ENCODE measurements around the gene RND1. TPM values are rescaled to one million over a fixed set of nuclear protein-coding genes. Genes with fewer than 3 reads are reported as not detected.

The RND1 gene
- total and polyA plus RNA-seq, 2 of the 13 experiments (the other 11 are each of a cell fraction or from before 2014, with no cell fraction given) = 1.8 to 1.9 TPM

DNA sequence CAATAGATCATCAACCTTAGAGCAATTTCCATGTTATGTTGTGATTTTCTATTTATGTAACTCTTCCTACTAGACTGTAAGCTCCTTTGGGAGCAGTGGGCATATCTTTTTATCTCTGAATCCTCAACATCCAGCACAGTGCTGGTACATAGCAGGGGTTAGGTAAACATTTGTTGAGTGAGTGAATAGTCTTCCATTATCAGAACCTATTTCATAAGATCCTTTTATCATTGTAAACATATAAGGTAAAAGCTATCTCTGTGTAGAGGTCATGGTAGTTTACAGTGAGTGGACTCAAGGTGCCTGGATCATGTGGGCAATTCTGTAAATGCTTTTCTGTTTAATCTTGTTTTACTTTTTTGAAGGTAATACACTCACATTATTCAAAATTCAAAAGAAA, 44.5 kb upstream of the RND1 start:
- DNase-seq (ENCODE audit: low spot score) = peak; percentile 96
- no TSS peak for BruUV-seq (replicated peaks)
- no peaks in the 10 kb centered on the region for H3K79me2 ChIP-seq (ENCODE audit: insufficient read depth, low read length)
- peak overlapping the region; percentile 53 for H3K4me2 ChIP-seq (ENCODE audit: low read depth, low read length)
- H3K27ac ChIP-seq (ENCODE audit: extremely low read length, insufficient read depth, low read length) = peak overlapping the region; percentile 11
- no peaks in the 10 kb centered on the region for H4K20me1 ChIP-seq (ENCODE audit: insufficient read depth, low read length)
- intact Hi-C loops (cut with micrococcal nuclease; ENCODE audit: unreplicated experiment) (no loop called here), in situ Hi-C loops (cut with HindIII; ENCODE audit: extremely low pct_ligation_motif_present, low pct_unique_long_range_greater_than_20kb) (no loop called here)
- H3K36me3 ChIP-seq (replicated peaks in 1 of 2; ENCODE audit: control insufficient read depth in 1 of 2, insufficient read depth in 2 of 2, low read length in 2 of 2) = no peaks in the 10 kb centered on the region
- peaks cover 74% of the 10 kb centered on the region for H3K4me1 ChIP-seq (ENCODE audit: insufficient read depth, low read length)
- H3K4me3 ChIP-seq (replicated peaks in 1 of 3; ENCODE audit: insufficient read depth in 1 of 3, low read depth in 2 of 3, low read length in 3 of 3) = peak overlapping the region in 1 of 3 experiments; percentile 24; a peak in 1 of 6 replicates
- H3K27me3 ChIP-seq (ENCODE audit: control insufficient read depth in 1 of 2, insufficient read depth in 2 of 2, low read length in 2 of 2) = no peaks in the 10 kb centered on the region
- ATAC-seq = peak; percentile 92
- FAIRE-seq = peak; percentile 96
- ChIA-PET POLR2A (interaction anchor here (0.9 to 1.3 kb wide), 10 partner anchors 9 to 1202 kb away, joined by 3 to 11 read pairs (median 4); partner anchors contain the start of genes ARF3, COX14, DDX23 and FKBP11), CTCF (ENCODE audit: low intra/inter-chr PET ratio, low total read pairs) (no interaction called here)
- H3K9me3 ChIP-seq (ENCODE audit: low read length) = no peaks in the 10 kb centered on the region
- H3K9ac ChIP-seq (ENCODE audit: insufficient read depth, low read depth, low read length) = no peak overlapping the region
- no peak overlapping the region for H2AFZ ChIP-seq (ENCODE audit: low read length)
- TF ChIP-seq MXI1 (IDR thresholded peaks at IDR 0.05; ENCODE audit: borderline replicate concordance, low read depth, low read length) = no peak
- no peak for TF ChIP-seq KDM5B (CRISPR knock-in tag; IDR thresholded peaks at IDR 0.05; ENCODE audit: borderline replicate concordance)
- TF ChIP-seq, protein P1, sequence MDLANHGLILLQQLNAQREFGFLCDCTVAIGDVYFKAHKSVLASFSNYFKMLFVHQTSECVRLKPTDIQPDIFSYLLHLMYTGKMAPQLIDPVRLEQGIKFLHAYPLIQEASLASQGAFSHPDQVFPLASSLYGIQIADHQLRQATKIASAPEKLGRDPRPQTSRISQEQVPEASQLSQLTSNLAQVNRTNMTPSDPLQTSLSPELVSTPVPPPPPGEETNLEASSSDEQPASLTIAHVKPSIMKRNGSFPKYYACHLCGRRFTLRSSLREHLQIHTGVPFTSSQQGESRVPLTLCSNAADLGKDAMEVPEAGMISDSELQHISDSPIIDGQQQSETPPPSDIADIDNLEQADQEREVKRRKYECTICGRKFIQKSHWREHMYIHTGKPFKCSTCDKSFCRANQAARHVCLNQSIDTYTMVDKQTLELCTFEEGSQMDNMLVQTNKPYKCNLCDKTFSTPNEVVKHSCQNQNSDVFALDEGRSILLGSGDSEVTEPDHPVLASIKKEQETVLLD (CRISPR knock-in tag; IDR thresholded peaks at IDR 0.05; ENCODE audit: low read depth) = no peak
- no peak for TF ChIP-seq ZNF260 (CRISPR knock-in tag; IDR thresholded peaks at IDR 0.05; ENCODE audit: borderline replicate concordance, low read depth)
- TF ChIP-seq SKI (IDR thresholded peaks at IDR 0.05; ENCODE audit: partially characterized antibody) = peak; percentile 83
- TF ChIP-seq IRF2 (CRISPR knock-in tag; IDR thresholded peaks at IDR 0.05) = peak; percentile 88
- TF ChIP-seq ATAD3A (CRISPR knock-in tag; IDR thresholded peaks at IDR 0.05) = no peak
- TF ChIP-seq, protein P2, sequence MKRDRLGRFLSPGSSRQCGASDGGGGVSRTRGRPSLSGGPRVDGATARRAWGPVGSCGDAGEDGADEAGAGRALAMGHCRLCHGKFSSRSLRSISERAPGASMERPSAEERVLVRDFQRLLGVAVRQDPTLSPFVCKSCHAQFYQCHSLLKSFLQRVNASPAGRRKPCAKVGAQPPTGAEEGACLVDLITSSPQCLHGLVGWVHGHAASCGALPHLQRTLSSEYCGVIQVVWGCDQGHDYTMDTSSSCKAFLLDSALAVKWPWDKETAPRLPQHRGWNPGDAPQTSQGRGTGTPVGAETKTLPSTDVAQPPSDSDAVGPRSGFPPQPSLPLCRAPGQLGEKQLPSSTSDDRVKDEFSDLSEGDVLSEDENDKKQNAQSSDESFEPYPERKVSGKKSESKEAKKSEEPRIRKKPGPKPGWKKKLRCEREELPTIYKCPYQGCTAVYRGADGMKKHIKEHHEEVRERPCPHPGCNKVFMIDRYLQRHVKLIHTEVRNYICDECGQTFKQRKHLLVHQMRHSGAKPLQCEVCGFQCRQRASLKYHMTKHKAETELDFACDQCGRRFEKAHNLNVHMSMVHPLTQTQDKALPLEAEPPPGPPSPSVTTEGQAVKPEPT (CRISPR knock-in tag; IDR thresholded peaks at IDR 0.05; ENCODE audit: low read depth) = no peak
- peak; percentile 76 for TF ChIP-seq NR2C2 (CRISPR knock-in tag; IDR thresholded peaks at IDR 0.05; ENCODE audit: borderline replicate concordance)
- peak; percentile 84 for TF ChIP-seq DPF2 (CRISPR knock-in tag; IDR thresholded peaks at IDR 0.05; ENCODE audit: borderline replicate concordance, low read depth)
- TF ChIP-seq, protein P3, sequence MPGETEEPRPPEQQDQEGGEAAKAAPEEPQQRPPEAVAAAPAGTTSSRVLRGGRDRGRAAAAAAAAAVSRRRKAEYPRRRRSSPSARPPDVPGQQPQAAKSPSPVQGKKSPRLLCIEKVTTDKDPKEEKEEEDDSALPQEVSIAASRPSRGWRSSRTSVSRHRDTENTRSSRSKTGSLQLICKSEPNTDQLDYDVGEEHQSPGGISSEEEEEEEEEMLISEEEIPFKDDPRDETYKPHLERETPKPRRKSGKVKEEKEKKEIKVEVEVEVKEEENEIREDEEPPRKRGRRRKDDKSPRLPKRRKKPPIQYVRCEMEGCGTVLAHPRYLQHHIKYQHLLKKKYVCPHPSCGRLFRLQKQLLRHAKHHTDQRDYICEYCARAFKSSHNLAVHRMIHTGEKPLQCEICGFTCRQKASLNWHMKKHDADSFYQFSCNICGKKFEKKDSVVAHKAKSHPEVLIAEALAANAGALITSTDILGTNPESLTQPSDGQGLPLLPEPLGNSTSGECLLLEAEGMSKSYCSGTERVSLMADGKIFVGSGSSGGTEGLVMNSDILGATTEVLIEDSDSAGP (CRISPR knock-in tag; IDR thresholded peaks at IDR 0.05; ENCODE audit: borderline replicate concordance) = no peak
- no peak for TF ChIP-seq ATF7 (IDR thresholded peaks at IDR 0.05)
- TF ChIP-seq ATF7 (CRISPR knock-in tag; IDR thresholded peaks at IDR 0.05) = no peak
- TF ChIP-seq HMG20A (CRISPR knock-in tag; IDR thresholded peaks at IDR 0.05; ENCODE audit: borderline replicate concordance) = peak; percentile 100
- TF ChIP-seq SALL1 (CRISPR knock-in tag; IDR thresholded peaks at IDR 0.05) = peak; percentile 68; the same call in 1 of the 2 replicates
- TF ChIP-seq ZSCAN9 (CRISPR knock-in tag; IDR thresholded peaks at IDR 0.05; ENCODE audit: borderline replicate concordance) = 0 out of 2 replicates have a peak, but pooled peaks have one; percentile 40
- no peak for TF ChIP-seq ZNF768 (CRISPR knock-in tag; IDR thresholded peaks at IDR 0.05)
- peak; percentile 92 for TF ChIP-seq ZFP1 (CRISPR knock-in tag; IDR thresholded peaks at IDR 0.05)
- no peak for TF ChIP-seq ZNF33B (CRISPR knock-in tag; IDR thresholded peaks at IDR 0.05)
- no peak for TF ChIP-seq NONO (IDR thresholded peaks at IDR 0.05)
- peak; percentile 68; the same call in 1 of the 2 replicates for TF ChIP-seq NONO (CRISPR knock-in tag; conservative IDR thresholded peaks at IDR 0.05)
- TF ChIP-seq CREB1 (IDR thresholded peaks at IDR 0.05) = no peak
- TF ChIP-seq CREB1 (CRISPR knock-in tag; IDR thresholded peaks at IDR 0.05) = peak; percentile 77
- no peak for TF ChIP-seq MTF2 (CRISPR knock-in tag; IDR thresholded peaks at IDR 0.05; ENCODE audit: borderline replicate concordance)

Measured in HepG2 (cell line).